HEK293T (cell line): ENCODE data around the gene KIZ.

ENCODE experiments used
- CTCF ChIA-PET: fragments of 350-600 bp; formaldehyde crosslinking; extraction: SDS; loops from one replicate; lab custom pipeline; 2021; ENCODE audit warnings: antibody characterized with exemption, inconsistent platforms; lab: Yijun Ruan, JAX
- POLR2A ChIA-PET: fragments of 350-600 bp; formaldehyde crosslinking; extraction: SDS; loops from one replicate; lab custom pipeline; 2020; ENCODE audit warnings: antibody characterized with exemption, inconsistent platforms; lab: Yijun Ruan, JAX
- DNase-seq: peaks from one replicate; pipeline ENCODE4 v3.0.0; 2012; ENCODE audit warnings: mixed read lengths; ENCODE audit errors: extremely low spot score
- ARNT ChIP-seq: fragments of 450-650 bp; IDR thresholded peaks from 2 replicates; pipeline ENCODE4 v1.6.1; 2017; ENCODE audit warnings: mild to moderate bottlenecking
- BHLHE40 ChIP-seq: fragments of 450-650 bp; IDR thresholded peaks from 2 replicates; pipeline ENCODE4 v1.6.1; 2016; ENCODE audit warnings: mild to moderate bottlenecking, moderate library complexity, borderline replicate concordance
- CTBP1 ChIP-seq: fragments of 450-650 bp; IDR thresholded peaks from 2 replicates; pipeline ENCODE4 v1.6.1; 2016; ENCODE audit warnings: borderline replicate concordance
- ELF4 ChIP-seq: fragments of 450-650 bp; IDR thresholded peaks from 2 replicates; pipeline ENCODE4 v1.6.1; 2017; ENCODE audit warnings: antibody characterized with exemption
- FOXA1 ChIP-seq: fragments of 450-650 bp; IDR thresholded peaks from 2 replicates; pipeline ENCODE4 v1.6.1; 2016; ENCODE audit warnings: mild to moderate bottlenecking
- FOXK2 ChIP-seq: fragments of 450-650 bp; IDR thresholded peaks from 2 replicates; pipeline ENCODE4 v1.6.1; 2016; ENCODE audit warnings: mild to moderate bottlenecking
- FOXM1 ChIP-seq: fragments of 450-650 bp; IDR thresholded peaks from 2 replicates; pipeline ENCODE4 v1.6.1; 2017; ENCODE audit warnings: mild to moderate bottlenecking, borderline replicate concordance
- HDGF ChIP-seq: fragments of 450-650 bp; IDR thresholded peaks from 2 replicates; pipeline ENCODE4 v1.6.1; 2017; ENCODE audit warnings: antibody characterized with exemption, borderline replicate concordance
- L3MBTL2 ChIP-seq: fragments of 450-650 bp; conservative IDR thresholded peaks from 2 replicates; pipeline ENCODE4 v1.6.1; 2016; ENCODE audit warnings: mild to moderate bottlenecking
- LEF1 ChIP-seq: fragments of 450-650 bp; IDR thresholded peaks from 2 replicates; pipeline ENCODE4 v1.6.1; 2017; ENCODE audit warnings: mild to moderate bottlenecking, borderline replicate concordance
- NFRKB ChIP-seq: fragments of 450-650 bp; IDR thresholded peaks from 2 replicates; pipeline ENCODE4 v1.6.1; 2016; ENCODE audit warnings: mild to moderate bottlenecking, moderate library complexity
- SP1 ChIP-seq: fragments of 450-650 bp; IDR thresholded peaks from 2 replicates; pipeline ENCODE4 v1.6.1; 2017
- SUZ12 ChIP-seq: fragments of 450-650 bp; IDR thresholded peaks from 2 replicates; pipeline ENCODE4 v1.6.1; 2016; ENCODE audit warnings: mild to moderate bottlenecking
- TARDBP ChIP-seq: fragments of 450-650 bp; IDR thresholded peaks from 2 replicates; pipeline ENCODE4 v1.6.1; 2016
- ZNF384 ChIP-seq: fragments of 450-650 bp; IDR thresholded peaks from 2 replicates; pipeline ENCODE4 v1.6.1; 2016
- TF ChIP-seq, protein P1 (sequence below): fragments of 450-650 bp; IDR thresholded peaks from 2 replicates; pipeline ENCODE4 v1.6.1; 2016

Gene KIZ

DNA sequence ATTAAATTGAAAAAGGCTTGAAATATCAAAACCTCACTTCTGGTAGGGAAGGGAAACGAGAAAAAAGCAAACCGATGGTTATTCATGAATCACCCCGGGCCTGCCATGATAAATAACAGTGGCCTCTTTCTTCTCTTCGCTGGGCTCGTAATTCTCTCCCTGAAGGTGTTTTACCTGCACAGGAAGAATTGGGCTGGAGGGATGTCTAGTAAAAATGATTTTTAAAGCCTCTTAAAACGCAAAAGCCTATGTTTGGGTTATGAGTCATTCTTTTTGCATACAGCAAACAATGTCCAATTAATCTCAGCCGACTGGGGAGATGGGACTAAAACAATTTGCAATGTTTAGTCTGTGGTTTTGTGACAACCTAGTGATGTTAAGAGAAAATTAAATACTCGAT is 36.5 kb upstream of the KIZ start:
- ChIA-PET CTCF (no interaction called here), POLR2A (no interaction called here)
- no peak for TF ChIP-seq SUZ12
- no peak for TF ChIP-seq LEF1
- TF ChIP-seq, protein P1, sequence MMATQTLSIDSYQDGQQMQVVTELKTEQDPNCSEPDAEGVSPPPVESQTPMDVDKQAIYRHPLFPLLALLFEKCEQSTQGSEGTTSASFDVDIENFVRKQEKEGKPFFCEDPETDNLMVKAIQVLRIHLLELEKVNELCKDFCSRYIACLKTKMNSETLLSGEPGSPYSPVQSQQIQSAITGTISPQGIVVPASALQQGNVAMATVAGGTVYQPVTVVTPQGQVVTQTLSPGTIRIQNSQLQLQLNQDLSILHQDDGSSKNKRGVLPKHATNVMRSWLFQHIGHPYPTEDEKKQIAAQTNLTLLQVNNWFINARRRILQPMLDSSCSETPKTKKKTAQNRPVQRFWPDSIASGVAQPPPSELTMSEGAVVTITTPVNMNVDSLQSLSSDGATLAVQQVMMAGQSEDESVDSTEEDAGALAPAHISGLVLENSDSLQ = no peak
- no peak for TF ChIP-seq NFRKB
- TF ChIP-seq TARDBP = no peak
- no peak for TF ChIP-seq BHLHE40
- no peak for TF ChIP-seq ARNT
- no peak for TF ChIP-seq CTBP1
- TF ChIP-seq HDGF = no peak
- no peak for TF ChIP-seq L3MBTL2
- no peak for TF ChIP-seq FOXK2
- no peak for TF ChIP-seq ZNF384
- TF ChIP-seq FOXM1 = no peak
- no peak for TF ChIP-seq SP1
- no peak for TF ChIP-seq FOXA1
- DNase-seq = no peak

DNA sequence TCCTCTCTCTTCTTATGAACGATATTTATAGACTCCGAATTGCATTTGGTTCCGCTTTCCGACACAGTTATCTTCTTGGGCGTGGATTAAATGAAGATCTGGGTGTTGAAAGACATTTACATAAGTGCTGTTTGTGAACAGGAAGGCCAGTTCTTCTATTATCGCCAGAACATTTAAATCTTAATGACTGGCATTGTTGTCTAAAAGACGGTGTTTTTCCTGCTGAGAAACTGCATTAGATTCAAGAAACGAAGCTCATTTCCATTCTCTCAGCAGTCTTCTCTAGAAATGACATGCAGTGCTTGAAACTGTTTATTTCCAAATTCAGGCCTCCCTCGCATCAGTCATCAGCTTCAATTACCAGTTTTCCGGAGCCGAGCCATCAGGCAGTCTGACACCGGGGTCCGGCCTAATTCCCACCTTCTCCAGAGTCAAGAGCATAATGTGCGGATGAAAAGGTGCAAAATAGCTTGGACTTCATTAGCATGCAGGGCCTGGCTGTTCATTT is 35.7 kb upstream of the KIZ start:
- no peak for DNase-seq
- CTCF ChIA-PET = interaction anchor here (0.7 kb wide), 1 partner anchor 41 kb away, joined by 3 read pairs; no protein-coding TSS in a partner anchor
- TF ChIP-seq ELF4 (no peak), LEF1 (no peak), SUZ12 (no peak)
- POLR2A ChIA-PET = no interaction called here

DNA sequence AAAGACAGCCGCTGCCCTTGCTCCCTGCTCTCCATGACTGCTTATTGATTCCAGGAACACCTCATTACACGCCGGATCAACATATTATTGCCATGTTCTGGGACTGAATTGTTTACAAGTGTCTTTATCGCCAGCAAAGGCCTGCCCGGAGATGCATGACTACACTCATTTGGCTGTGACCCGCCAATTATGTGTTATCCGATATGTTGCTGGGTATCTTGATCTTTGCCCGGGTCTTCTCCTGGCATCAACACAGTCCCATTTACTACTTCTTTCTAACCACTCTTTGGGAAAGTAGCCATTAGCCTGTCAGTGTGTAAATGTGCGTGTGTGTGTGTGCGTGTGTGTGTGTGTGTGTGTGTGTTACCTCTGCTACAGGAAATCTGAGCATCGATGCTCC is 35.2 kb upstream of the KIZ start:
- CTCF ChIA-PET = no interaction called here
- TF ChIP-seq HDGF (no peak), FOXK2 (no peak), LEF1 (no peak), ZNF384 (no peak), FOXA1 (no peak), SP1 (no peak), BHLHE40 (no peak), NFRKB (no peak), SUZ12 (no peak), ELF4 (no peak), L3MBTL2 (no peak), ARNT (no peak), CTBP1 (no peak), TARDBP (no peak), FOXM1 (no peak)
- TF ChIP-seq, protein P1 = no peak
- POLR2A ChIA-PET = no interaction called here
- DNase-seq = no peak

DNA sequence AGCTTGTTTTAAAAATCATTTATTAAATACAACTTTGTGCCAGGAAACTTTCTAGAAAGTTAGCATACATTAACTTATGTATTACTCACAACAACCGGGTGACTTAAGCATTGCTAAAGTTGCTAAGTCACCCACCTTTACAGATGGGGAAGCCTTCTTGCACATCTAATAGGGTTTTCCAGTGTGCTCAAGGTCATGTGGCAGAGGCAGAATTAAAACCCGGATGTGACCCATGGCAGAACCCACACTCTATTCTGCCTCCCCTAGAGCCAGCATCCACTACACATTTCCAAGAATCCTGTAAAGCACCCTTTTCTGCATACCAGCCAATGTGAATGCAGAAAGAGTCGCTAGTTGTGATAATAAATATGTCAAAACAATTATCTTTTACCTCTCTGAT is 33.1 kb upstream of the KIZ start:
- ChIA-PET POLR2A (no interaction called here), CTCF (no interaction called here)
- no peak for DNase-seq
- TF ChIP-seq FOXM1 = no peak
- no peak for TF ChIP-seq CTBP1
- TF ChIP-seq NFRKB = no peak
- no peak for TF ChIP-seq SUZ12
- no peak for TF ChIP-seq FOXA1
- TF ChIP-seq L3MBTL2 = no peak
- TF ChIP-seq ARNT = no peak
- TF ChIP-seq, protein P1 = no peak
- no peak for TF ChIP-seq SP1
- TF ChIP-seq BHLHE40 = no peak

DNA sequence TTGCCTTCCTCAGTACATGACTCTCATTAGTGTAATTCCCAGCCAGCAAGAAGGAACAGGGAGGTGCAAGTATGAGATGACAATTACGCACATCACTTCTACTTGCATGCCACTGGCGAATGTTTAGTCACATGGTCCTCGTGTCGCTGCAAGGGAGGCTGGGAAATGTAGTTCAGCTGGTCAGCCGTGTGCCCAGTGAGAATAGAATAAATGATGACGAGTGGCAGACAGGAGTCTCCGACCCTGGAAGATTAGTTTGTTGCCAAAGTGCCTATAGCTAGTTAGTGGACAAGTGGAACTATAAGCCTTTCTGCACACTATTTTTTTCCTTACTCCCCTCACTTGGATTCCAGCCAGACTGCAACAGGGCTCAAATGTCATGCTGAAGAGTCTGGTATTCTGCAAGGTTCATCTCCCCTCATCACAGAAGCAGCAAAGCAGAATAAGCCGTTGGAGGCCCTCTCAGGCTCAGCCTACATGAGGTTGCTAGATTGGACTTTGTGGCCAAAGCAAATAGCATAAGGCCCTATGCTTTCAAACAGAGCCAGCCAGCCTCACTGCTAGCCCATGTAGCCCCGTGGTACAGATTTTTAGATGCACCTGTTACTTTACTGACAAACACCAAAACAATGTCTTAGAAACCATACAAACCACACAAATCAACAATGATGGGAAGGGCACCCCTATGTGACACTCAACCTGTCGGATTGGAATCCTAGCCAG is 29.4 kb upstream of the KIZ start:
- POLR2A ChIA-PET = interaction anchor here (1.2 kb wide), 1 partner anchor 29 kb away, joined by 4 read pairs; the partner anchor contains the start of gene KIZ
- DNase-seq = peak; percentile 62
- TF ChIP-seq HDGF = no peak
- TF ChIP-seq SUZ12 = no peak
- TF ChIP-seq NFRKB = no peak
- TF ChIP-seq BHLHE40 = no peak
- no peak for TF ChIP-seq ARNT
- CTCF ChIA-PET = no interaction called here

DNA sequence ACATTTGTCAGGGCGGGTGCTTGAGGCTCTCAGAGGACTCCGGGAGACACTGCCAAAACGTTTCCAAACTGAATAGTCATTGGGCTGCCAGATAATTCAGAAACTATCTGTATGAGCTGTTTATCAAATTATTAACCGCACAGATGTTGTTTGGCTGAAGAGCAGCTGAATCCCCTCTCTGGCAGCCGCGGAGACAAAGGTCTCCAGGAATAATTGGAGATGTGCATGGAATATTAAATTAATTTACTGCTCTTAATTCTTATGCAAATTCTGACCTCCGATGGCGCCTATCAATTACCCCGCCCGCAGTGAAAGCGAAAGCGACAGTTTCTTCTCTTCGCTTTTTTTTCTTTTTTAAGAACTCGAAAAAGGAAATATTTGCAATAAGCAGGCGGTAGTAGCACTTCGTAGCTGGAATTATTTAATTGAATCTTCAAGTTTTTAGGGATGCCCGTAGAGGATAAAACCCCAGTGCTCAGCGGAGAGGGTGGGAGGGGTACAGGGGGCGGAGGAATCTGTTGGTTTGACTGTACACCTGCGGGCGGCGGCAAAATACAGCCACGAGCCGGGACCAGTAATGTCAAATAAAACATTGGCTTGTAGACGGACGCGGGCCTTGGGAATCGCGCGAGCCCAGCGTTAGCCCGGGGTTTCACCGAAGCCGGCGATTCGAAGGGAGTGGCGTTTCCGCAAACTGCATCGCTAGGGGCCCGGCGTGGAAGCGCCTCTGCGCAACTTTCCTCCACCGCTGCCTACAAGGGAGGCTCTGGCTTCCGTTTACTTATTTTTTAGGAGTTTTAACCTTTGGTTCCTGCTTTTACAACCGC is 25.9 kb upstream of the KIZ start:
- no peak for DNase-seq
- CTCF ChIA-PET = no interaction called here
- POLR2A ChIA-PET = interaction anchor here (2.0 kb wide), 1 partner anchor 26 kb away, joined by 8 read pairs; the partner anchor contains the start of gene KIZ
- TF ChIP-seq TARDBP = no peak
- TF ChIP-seq NFRKB = no peak
- TF ChIP-seq ZNF384 = no peak
- TF ChIP-seq, protein P1 = no peak
- TF ChIP-seq SUZ12 = no peak
